ENCODE results near the gene ANKFY1. TPM values are rescaled to one million over a fixed set of nuclear protein-coding genes. Genes with fewer than 3 reads are reported as not detected.

The ANKFY1 gene
- polyA plus RNA-seq, 3 donors = 13.5 to 46.1 (median 21.7) TPM

DNA sequence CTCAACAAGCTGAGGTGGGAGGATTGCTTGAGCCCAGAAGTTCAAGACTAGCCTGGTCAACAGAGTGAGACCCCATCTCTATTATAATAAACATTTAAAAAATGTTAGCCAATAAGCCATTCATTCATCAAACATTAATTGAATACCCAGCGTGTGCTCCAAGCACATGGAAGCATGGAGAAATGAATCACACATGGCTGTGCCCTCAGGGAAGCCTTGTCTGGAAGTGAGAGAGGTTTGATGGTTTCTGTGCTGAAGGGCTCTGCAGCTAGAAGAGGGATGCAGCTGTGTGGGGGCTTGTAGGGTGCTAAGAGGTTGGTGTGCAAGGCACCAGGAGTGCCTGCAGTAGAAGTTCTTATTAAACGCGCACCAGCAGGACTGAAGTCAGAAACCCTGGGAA is 109.6 kb downstream of the ANKFY1 start:
- H3K9ac ChIP-seq (ENCODE audit: insufficient read depth, low read length, poor library complexity, severe bottlenecking) = no peak overlapping the region
- H3K36me3 Mint-ChIP-seq = peaks cover 12 to 30% of the 10 kb centered on the region in 2 donors
- H3K9me3 Mint-ChIP-seq = peaks cover 0 to 2% (median 0%) of the 10 kb centered on the region in 7 donors
- no peak overlapping the region for H3K27ac ChIP-seq (ENCODE audit: low read depth in 1 of 2, low read length in 2 of 2)
- WGBS (ENCODE audit: insufficient coverage) = no CpG with 5 or more reads among the region's 3 CpGs
- no peaks in the 10 kb centered on the region for H3K27me3 ChIP-seq (ENCODE audit: control insufficient read depth in 2 of 2, insufficient read depth in 2 of 2, low read length in 2 of 2)
- H3K4me1 Mint-ChIP-seq = peaks cover 3% of the 10 kb centered on the region
- H4K20me1 ChIP-seq (ENCODE audit: insufficient read depth, low read length) = no peaks in the 10 kb centered on the region
- no peak overlapping the region for H3K4me3 Mint-ChIP-seq
- intact Hi-C loops (cut with micrococcal nuclease) = no loop called here
- no peak overlapping the region for H3K4me3 ChIP-seq (replicated peaks in 1 of 3; ENCODE audit: low read depth in 2 of 3, low read length in 3 of 3)
- no peaks in the 10 kb centered on the region for H3K4me1 ChIP-seq (ENCODE audit: control insufficient read depth in 1 of 2, insufficient read depth in 2 of 2, low read length in 2 of 2)
- H3K4me2 ChIP-seq (replicated peaks; ENCODE audit: extremely low read depth, low read length, poor library complexity, severe bottlenecking) = no peak overlapping the region
- no peak overlapping the region for H3K27ac Mint-ChIP-seq
- H2AFZ ChIP-seq (ENCODE audit: insufficient read depth, low read depth, low read length, poor library complexity, severe bottlenecking) = no peak overlapping the region
- no peaks in the 10 kb centered on the region for H3K9me3 ChIP-seq (replicated peaks in 1 of 2; ENCODE audit: control insufficient read depth in 1 of 2, insufficient read depth in 1 of 2, low read length in 2 of 2)
- H3K79me2 ChIP-seq (ENCODE audit: insufficient read depth, low read length) = no peaks in the 10 kb centered on the region
- H3K36me3 ChIP-seq (replicated peaks in 1 of 2; ENCODE audit: control insufficient read depth in 1 of 2, insufficient read depth in 2 of 2, low read length in 2 of 2) = peaks cover 0 to 18% of the 10 kb centered on the region in 2 donors
- H3K27me3 Mint-ChIP-seq (ENCODE audit: low read depth in 3 of 3) = peaks cover 0 to 4% (median 2%) of the 10 kb centered on the region in 3 donors
- no peak for TF ChIP-seq CTCF (IDR thresholded peaks at IDR 0.05)
- DNase-seq = no peak

DNA sequence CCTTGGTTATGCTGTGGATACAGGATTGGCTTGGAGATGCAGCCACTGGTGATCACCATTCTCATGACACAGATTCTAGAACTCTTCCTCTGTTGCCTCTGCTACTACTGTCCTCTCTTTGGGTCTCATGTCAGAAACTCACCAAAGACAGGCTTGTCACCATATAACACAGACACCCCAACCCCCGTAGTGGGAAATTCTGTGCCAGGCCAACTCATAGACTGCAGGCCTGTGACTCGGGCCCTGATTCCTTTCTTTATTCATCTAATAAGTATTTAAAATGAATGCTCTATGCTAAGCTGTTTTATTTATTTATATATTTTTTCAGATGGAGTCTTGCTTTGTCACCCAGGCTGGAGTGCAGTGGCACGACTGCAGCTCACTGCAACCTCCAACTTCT is 111.3 kb downstream of the ANKFY1 start:
- Histone ChIP-seq H3K9me3 (replicated peaks in 1 of 2; ENCODE audit: control insufficient read depth in 1 of 2, insufficient read depth in 1 of 2, low read length in 2 of 2) (no peaks in the 10 kb centered on the region), H3K4me3 (replicated peaks in 1 of 3; ENCODE audit: low read depth in 2 of 3, low read length in 3 of 3) (no peak overlapping the region), H3K79me2 (ENCODE audit: insufficient read depth, low read length) (no peaks in the 10 kb centered on the region), H3K27ac (ENCODE audit: low read depth in 1 of 2, low read length in 2 of 2) (no peak overlapping the region), H2AFZ (ENCODE audit: insufficient read depth, low read depth, low read length, poor library complexity, severe bottlenecking) (no peak overlapping the region), H3K36me3 (replicated peaks in 1 of 2; ENCODE audit: control insufficient read depth in 1 of 2, insufficient read depth in 2 of 2, low read length in 2 of 2) (peaks cover 0 to 18% of the 10 kb centered on the region in 2 donors), H4K20me1 (ENCODE audit: insufficient read depth, low read length) (no peaks in the 10 kb centered on the region), H3K4me2 (replicated peaks; ENCODE audit: extremely low read depth, low read length, poor library complexity, severe bottlenecking) (no peak overlapping the region), H3K27me3 (ENCODE audit: control insufficient read depth in 2 of 2, insufficient read depth in 2 of 2, low read length in 2 of 2) (no peaks in the 10 kb centered on the region), H3K9ac (ENCODE audit: insufficient read depth, low read length, poor library complexity, severe bottlenecking) (no peak overlapping the region), H3K4me1 (ENCODE audit: control insufficient read depth in 1 of 2, insufficient read depth in 2 of 2, low read length in 2 of 2) (no peaks in the 10 kb centered on the region)
- Mint-ChIP-seq H3K36me3 (peaks cover 7 to 20% of the 10 kb centered on the region in 2 donors), H3K9me3 (peaks cover 0 to 2% (median 0%) of the 10 kb centered on the region in 7 donors), H3K4me3 (no peak overlapping the region), H3K4me1 (peaks cover 3% of the 10 kb centered on the region), H3K27ac (no peak overlapping the region), H3K27me3 (ENCODE audit: low read depth in 3 of 3) (peaks cover 0 to 4% (median 2%) of the 10 kb centered on the region in 3 donors)
- DNase-seq = peak in 1 of 3 donors; percentile 15
- no peak for TF ChIP-seq CTCF (IDR thresholded peaks at IDR 0.05)
- no CpG with 5 or more reads among the region's 3 CpGs for WGBS (ENCODE audit: insufficient coverage)
- intact Hi-C loops (cut with micrococcal nuclease) = no loop called here
